AG04450 (cell line): ENCODE results near the gene PLXNA1. TPM values are rescaled to one million over a fixed set of nuclear protein-coding genes. Genes with fewer than 3 reads are reported as not detected.

Experiments used
- CTCF ChIA-PET: fragments of 300-600, 350-600 bp; formaldehyde crosslinking; extraction: SDS; loops from one replicate; lab custom pipeline; 2022; ENCODE audit warnings: antibody characterized with exemption, inconsistent platforms; lab: Charles Lee
- POLR2A ChIA-PET: fragments of 350-600 bp; formaldehyde crosslinking; extraction: SDS; loops from one replicate; lab custom pipeline; 2021; ENCODE audit warnings: antibody characterized with exemption, inconsistent platforms; lab: Yijun Ruan, JAX
- DNase-seq: peaks from one replicate; pipeline ENCODE4 v3.0.0-alpha.2; 2011; ENCODE audit warnings: low read depth, low spot score
- H3K27ac ChIP-seq: one replicate; pipeline ENCODE4 v1.5.1; 2012; ENCODE audit warnings: low read depth, low read length, control low read depth
- H3K27me3 ChIP-seq: one replicate; pipeline ENCODE4 v1.6.0; 2012; ENCODE audit warnings: low read length; ENCODE audit not compliant: control insufficient read depth, insufficient read depth
- H3K4me3 ChIP-seq: 2 replicates; pipeline ENCODE4 v1.5.1; 2011; ENCODE audit warnings: mild to moderate bottlenecking, low read depth, low read length, control low read depth
- H3K9me3 ChIP-seq: 2 replicates; pipeline ENCODE4 v1.5.1; 2012; ENCODE audit warnings: low read length; ENCODE audit not compliant: control insufficient read depth, insufficient read depth
- polyA plus RNA-seq: library from polyadenylated mRNA; depleted of rRNA; stranded (reverse); fragments of >200 nt; gene quantifications from 2 replicates; pipeline ENCODE4 v1.2.3, GENCODE V29; 2011
- TF ChIP-seq, protein P1 (sequence below): IDR thresholded peaks from 2 replicates; pipeline ENCODE4 v1.5.1; 2011; ENCODE audit warnings: low read depth, low read length, control low read depth, inconsistent platforms

The PLXNA1 gene
- polyA plus RNA-seq, 1 experiment, result 22.0 TPM

DNA sequence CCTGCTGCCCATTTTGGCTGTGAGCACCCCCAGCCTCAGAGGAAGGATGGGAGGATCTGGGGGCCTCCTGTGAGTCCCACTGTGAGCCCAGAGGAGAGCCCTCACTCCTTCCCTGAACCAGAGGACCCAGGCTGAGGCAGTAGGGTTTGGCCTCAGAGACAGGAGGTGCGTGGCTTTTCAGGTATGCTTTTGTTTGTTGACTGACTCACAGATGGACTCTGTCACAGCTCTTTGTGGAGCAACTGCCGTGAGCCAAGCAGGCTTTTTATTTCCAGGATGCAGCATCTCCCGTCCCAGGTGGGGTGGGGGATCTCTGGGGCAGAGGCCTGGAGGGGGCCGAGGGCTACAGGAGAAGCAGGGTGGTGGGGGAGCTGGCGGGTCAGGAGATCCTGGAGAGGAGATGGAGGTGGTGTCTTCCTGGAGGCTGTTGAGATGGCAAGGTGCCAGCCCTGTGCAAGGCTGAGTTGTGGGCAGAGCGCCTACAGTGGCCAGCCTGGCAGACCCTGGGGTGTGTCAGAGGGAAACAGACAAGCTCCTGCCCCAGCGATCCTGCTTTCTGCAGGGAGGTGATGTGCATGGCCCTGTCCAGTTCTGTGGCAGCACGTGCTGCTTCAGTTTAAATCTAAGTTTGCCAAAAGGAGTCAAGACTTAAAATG, 24.0 kb downstream of the PLXNA1 start:
- CTCF ChIA-PET, result interaction anchor here (1.1 to 1.3 kb wide), 3 partner anchors 24 to 327 kb away, joined by 3 read pairs; partner anchors contain the start of gene PLXNA1
- no peaks in the 10 kb centered on the region for H3K27me3 ChIP-seq
- no peak for DNase-seq
- POLR2A ChIA-PET, result no interaction called here
- TF ChIP-seq, protein P1, sequence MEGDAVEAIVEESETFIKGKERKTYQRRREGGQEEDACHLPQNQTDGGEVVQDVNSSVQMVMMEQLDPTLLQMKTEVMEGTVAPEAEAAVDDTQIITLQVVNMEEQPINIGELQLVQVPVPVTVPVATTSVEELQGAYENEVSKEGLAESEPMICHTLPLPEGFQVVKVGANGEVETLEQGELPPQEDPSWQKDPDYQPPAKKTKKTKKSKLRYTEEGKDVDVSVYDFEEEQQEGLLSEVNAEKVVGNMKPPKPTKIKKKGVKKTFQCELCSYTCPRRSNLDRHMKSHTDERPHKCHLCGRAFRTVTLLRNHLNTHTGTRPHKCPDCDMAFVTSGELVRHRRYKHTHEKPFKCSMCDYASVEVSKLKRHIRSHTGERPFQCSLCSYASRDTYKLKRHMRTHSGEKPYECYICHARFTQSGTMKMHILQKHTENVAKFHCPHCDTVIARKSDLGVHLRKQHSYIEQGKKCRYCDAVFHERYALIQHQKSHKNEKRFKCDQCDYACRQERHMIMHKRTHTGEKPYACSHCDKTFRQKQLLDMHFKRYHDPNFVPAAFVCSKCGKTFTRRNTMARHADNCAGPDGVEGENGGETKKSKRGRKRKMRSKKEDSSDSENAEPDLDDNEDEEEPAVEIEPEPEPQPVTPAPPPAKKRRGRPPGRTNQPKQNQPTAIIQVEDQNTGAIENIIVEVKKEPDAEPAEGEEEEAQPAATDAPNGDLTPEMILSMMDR, result no peak
- H3K27ac ChIP-seq, result no peak overlapping the region
- H3K4me3 ChIP-seq, result no peak overlapping the region
- H3K9me3 ChIP-seq, result no peaks in the 10 kb centered on the region; the same call in 1 of the 2 replicates

DNA sequence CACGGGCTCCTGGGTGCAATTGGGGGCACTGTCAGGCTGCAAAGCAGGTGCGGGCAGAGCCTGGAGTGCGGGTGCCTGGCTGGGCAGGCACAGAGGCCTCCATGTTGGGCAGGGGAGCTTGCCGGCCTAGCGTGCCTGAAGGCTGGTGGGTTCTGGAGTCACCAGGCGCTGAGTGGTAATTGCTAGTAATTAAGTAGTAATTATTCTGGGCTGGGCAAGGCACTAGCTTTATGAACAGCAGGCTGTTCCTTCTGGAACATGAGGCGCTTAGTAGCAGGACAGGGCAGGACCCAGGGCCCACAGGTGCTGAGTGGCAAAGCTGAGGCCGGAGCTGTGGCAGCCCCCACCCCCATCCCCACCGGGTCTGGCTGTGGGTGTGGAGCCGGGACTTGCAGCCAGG, 25.3 kb downstream of the PLXNA1 start:
- Histone ChIP-seq H3K27me3 (no peaks in the 10 kb centered on the region), H3K27ac (no peak overlapping the region), H3K9me3 (no peaks in the 10 kb centered on the region; the same call in 1 of the 2 replicates), H3K4me3 (no peak overlapping the region)
- CTCF ChIA-PET, result no interaction called here
- TF ChIP-seq, protein P1, result no peak
- no peak for DNase-seq
- POLR2A ChIA-PET, result interaction anchor here (0.5 kb wide), 1 partner anchor 1090 kb away, joined by 3 read pairs; no protein-coding TSS in a partner anchor

DNA sequence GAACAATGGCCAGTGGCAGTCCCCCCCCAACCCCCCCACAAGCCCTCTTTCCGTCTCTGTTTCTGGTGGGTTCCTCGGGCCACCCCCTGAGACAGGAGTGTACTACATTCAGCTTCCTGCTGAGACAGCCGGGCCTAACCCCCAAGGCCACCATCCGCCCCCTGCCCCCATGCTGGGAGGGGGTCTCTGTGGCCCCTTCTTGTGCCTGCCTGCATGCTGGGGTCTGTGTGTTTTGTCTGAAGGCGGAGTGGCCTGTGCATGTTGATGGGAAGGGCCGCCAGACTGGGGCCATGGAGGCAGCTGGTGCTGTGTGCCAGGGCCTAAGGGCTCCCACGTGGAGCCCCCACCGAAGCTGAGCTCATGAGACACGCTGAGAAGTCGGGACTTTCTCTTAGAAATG, 26.6 kb downstream of the PLXNA1 start:
- CTCF ChIA-PET, result no interaction called here
- H3K9me3 ChIP-seq, result no peaks in the 10 kb centered on the region; the same call in 1 of the 2 replicates
- no peak overlapping the region for H3K4me3 ChIP-seq
- POLR2A ChIA-PET, result no interaction called here
- DNase-seq, result no peak
- H3K27ac ChIP-seq, result no peak overlapping the region
- TF ChIP-seq, protein P1, result no peak
- no peaks in the 10 kb centered on the region for H3K27me3 ChIP-seq

DNA sequence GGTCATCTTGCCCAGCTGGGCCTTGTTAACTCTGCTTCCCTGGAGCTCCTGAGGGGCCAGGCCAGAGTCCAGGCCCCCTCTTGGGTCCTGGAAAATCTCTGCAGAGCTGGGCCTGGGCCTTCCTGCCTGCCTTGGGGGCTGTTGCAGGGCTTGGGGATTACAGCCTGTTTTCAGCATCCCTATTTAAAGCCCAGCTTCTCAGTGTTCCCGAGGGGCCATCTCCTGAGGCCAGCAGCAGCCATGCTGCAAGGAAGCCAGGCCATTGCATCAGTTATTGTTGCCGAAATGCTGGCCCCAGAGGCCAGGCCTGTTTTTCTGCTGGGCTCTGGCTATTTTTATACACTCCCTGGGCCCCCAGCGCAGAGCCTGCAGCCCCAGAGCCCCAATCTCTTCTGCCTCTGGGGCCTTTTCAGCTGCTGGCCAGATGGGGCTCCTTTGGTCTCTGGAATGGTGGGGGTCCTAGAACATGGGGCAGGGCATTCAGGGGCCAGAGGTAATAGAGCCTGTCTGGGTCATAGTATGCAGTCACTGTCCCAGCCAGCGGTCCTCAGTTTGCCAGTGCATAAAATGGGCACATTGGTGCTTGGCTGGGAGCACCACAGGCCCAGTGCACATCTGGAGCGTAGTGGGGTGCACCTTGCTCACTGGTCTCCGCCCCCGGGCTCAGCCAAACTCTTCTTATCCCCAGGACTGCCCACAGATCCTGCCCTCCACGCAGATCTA, 28.5 kb downstream of the PLXNA1 start:
- Histone ChIP-seq H3K4me3 (no peak overlapping the region), H3K27ac (peak overlapping the region; percentile 31), H3K9me3 (no peaks in the 10 kb centered on the region; the same call in 1 of the 2 replicates), H3K27me3 (no peaks in the 10 kb centered on the region)
- ChIA-PET CTCF (interaction anchor here (1.3 kb wide), 1 partner anchor 9 kb away, joined by 4 read pairs; no protein-coding TSS in a partner anchor), POLR2A (interaction anchor here (0.5 to 1.1 kb wide), 2 partner anchors 8 to 579 kb away, joined by 4 read pairs; no protein-coding TSS in a partner anchor)
- TF ChIP-seq, protein P1, result no peak
- DNase-seq, result no peak

DNA sequence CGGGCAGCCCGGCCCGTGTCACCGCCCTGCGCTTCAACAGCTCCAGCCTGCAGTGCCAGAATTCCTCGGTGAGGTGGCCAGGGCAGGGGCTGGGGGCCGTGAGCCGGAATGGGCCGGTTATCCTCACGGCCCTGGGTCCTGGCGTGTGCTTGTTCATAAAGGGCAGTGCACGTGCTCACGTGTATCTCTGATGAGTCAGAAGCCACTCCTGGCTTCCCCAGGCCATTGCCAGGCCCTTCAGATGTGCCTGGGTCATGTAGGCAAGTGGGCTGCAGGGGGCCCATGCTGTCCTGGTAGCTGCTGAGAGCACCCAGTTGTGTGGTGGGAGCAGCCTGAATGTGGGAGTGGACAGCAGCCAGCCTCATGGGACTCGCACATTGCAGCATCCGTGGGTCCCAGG, 29.2 kb downstream of the PLXNA1 start:
- Histone ChIP-seq H3K4me3 (no peak overlapping the region), H3K27ac (no peak overlapping the region), H3K27me3 (no peaks in the 10 kb centered on the region), H3K9me3 (no peaks in the 10 kb centered on the region; the same call in 1 of the 2 replicates)
- TF ChIP-seq, protein P1, result no peak
- ChIA-PET CTCF (no interaction called here), POLR2A (no interaction called here)
- no peak for DNase-seq
